Measurements from ENCODE around the gene ITGA6. TPM values are rescaled to one million over a fixed set of nuclear protein-coding genes. Genes with fewer than 3 reads are reported as not detected.
A peak's percentile ranks its signal among the peaks of the same experiment; 100 is the strongest.

The ITGA6 gene
- total RNA-seq, 1 experiment from 2014 or later: 181 TPM

DNA sequence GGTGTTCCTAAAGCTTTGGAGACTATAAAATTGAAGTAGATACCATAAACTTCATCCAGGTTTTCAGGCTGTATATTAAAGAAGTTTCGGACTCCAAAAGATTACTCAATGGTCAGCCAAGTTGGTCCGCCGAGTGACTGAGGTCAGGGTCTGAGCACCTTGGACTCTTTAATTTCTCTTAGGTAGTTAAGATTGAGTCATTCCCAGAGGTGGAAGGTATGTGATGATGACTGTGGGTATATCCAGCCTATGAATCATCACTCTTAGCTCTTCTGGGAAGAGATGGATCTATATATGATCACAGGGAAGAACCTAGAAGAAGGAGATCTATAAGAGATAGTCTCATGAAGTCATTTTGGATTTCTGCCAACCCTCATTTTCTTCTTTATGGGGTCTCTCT, 3.3 kb downstream of the ITGA6 start:
- intact Hi-C loops (cut with micrococcal nuclease): no loop called here
- no peaks in the 10 kb centered on the region for H3F3A ChIP-seq (ENCODE audit: low read length, unreplicated experiment)
- TF ChIP-seq, protein P1, sequence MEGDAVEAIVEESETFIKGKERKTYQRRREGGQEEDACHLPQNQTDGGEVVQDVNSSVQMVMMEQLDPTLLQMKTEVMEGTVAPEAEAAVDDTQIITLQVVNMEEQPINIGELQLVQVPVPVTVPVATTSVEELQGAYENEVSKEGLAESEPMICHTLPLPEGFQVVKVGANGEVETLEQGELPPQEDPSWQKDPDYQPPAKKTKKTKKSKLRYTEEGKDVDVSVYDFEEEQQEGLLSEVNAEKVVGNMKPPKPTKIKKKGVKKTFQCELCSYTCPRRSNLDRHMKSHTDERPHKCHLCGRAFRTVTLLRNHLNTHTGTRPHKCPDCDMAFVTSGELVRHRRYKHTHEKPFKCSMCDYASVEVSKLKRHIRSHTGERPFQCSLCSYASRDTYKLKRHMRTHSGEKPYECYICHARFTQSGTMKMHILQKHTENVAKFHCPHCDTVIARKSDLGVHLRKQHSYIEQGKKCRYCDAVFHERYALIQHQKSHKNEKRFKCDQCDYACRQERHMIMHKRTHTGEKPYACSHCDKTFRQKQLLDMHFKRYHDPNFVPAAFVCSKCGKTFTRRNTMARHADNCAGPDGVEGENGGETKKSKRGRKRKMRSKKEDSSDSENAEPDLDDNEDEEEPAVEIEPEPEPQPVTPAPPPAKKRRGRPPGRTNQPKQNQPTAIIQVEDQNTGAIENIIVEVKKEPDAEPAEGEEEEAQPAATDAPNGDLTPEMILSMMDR (conservative IDR thresholded peaks at IDR 0.05; ENCODE audit: low read depth, low read length): no peak
- TF ChIP-seq EZH2 (IDR thresholded peaks at IDR 0.05; ENCODE audit: low read length, unreplicated experiment): no peak
- H3K27me3 ChIP-seq (ENCODE audit: low read length): no peaks in the 10 kb centered on the region
- H3K27ac ChIP-seq (ENCODE audit: low read length): peak overlapping the region; percentile 19
- no peaks in the 10 kb centered on the region for H3K9me2 ChIP-seq (replicated peaks; ENCODE audit: low read length)
- ATAC-seq (peak; percentile 12; the same call in 1 of the 2 replicates), DNase-seq (peak; percentile 73)
- no TSS peak for BruUV-seq (replicated peaks)
- H2AFZ ChIP-seq (ENCODE audit: low read length): no peak overlapping the region
- no peak overlapping the region for H3K9ac ChIP-seq (ENCODE audit: low read length)
- H3K79me2 ChIP-seq (ENCODE audit: low read length): peaks cover 82% of the 10 kb centered on the region
- ChIA-PET CTCF (interaction anchor here (2.3 kb wide), 1 partner anchor 31 kb away, joined by 26 read pairs; no protein-coding TSS in a partner anchor), POLR2A (ENCODE audit: unreplicated experiment) (no interaction called here)
- peak overlapping the region; percentile 82 for H3K4me3 ChIP-seq (ENCODE audit: low read length)
- H3K4me1 ChIP-seq (ENCODE audit: insufficient read depth, low read length): peaks cover 40% of the 10 kb centered on the region
- H4K20me1 ChIP-seq (ENCODE audit: low read length): peaks cover 55% of the 10 kb centered on the region
- H3K4me2 ChIP-seq (ENCODE audit: low read length): peak overlapping the region; percentile 89
- H3K36me3 ChIP-seq (ENCODE audit: low read depth, low read length): 0 out of 2 replicates have a peak, but pooled peaks cover 6% of the 10 kb centered on the region
- no peaks in the 10 kb centered on the region for H3K9me3 ChIP-seq (ENCODE audit: low read length)

- no peak for ATAC-seq
- Histone ChIP-seq H3K9me3 (ENCODE audit: low read length) (no peaks in the 10 kb centered on the region), H3K27ac (ENCODE audit: low read length) (0 out of 2 replicates have a peak overlapping the region, but pooled peaks have one; percentile 13), H4K20me1 (ENCODE audit: low read length) (peaks cover 55% of the 10 kb centered on the region), H3K4me3 (ENCODE audit: low read length) (no peak overlapping the region; the same call in 1 of the 2 replicates), H3K79me2 (ENCODE audit: low read length) (peaks cover 90% of the 10 kb centered on the region), H3K9ac (ENCODE audit: low read length) (no peak overlapping the region), H3K4me1 (ENCODE audit: insufficient read depth, low read length) (peaks cover 46% of the 10 kb centered on the region), H3K27me3 (ENCODE audit: low read length) (no peaks in the 10 kb centered on the region), H3K36me3 (ENCODE audit: low read depth, low read length) (0 out of 2 replicates have a peak, but pooled peaks cover 6% of the 10 kb centered on the region), H3F3A (ENCODE audit: low read length, unreplicated experiment) (no peaks in the 10 kb centered on the region), H3K4me2 (ENCODE audit: low read length) (peak overlapping the region; percentile 89), H3K9me2 (replicated peaks; ENCODE audit: low read length) (no peaks in the 10 kb centered on the region), H2AFZ (ENCODE audit: low read length) (no peak overlapping the region)
- DNase-seq: no peak
- CTCF ChIA-PET: interaction anchor here (0.7 kb wide), 1 partner anchor 10 kb away, joined by 3 read pairs; no protein-coding TSS in a partner anchor
- BruUV-seq (replicated peaks): no TSS peak
- intact Hi-C loops (cut with micrococcal nuclease): no loop called here
- TF ChIP-seq EZH2 (IDR thresholded peaks at IDR 0.05; ENCODE audit: low read length, unreplicated experiment) (no peak), EZH2phosphoT487 (IDR thresholded peaks at IDR 0.05; ENCODE audit: borderline replicate concordance, low read length) (no peak)
- TF ChIP-seq, protein P1 (conservative IDR thresholded peaks at IDR 0.05; ENCODE audit: low read depth, low read length): no peak
- POLR2A ChIA-PET (ENCODE audit: unreplicated experiment): no interaction called here
Observed at GRCh38 chr2:172431463-172431862, 4.1 kb downstream of the ITGA6 start.

- H3K79me2 ChIP-seq (ENCODE audit: low read length): peaks cover 95% of the 10 kb centered on the region
- ATAC-seq: no peak
- ChIA-PET CTCF (interaction anchor here (0.7 kb wide), 1 partner anchor 10 kb away, joined by 3 read pairs; no protein-coding TSS in a partner anchor), POLR2A (ENCODE audit: unreplicated experiment) (no interaction called here)
- no peak overlapping the region for H2AFZ ChIP-seq (ENCODE audit: low read length)
- H3K27me3 ChIP-seq (ENCODE audit: low read length): no peaks in the 10 kb centered on the region
- H4K20me1 ChIP-seq (ENCODE audit: low read length): peaks cover 55% of the 10 kb centered on the region
- TF ChIP-seq EZH2phosphoT487 (IDR thresholded peaks at IDR 0.05; ENCODE audit: borderline replicate concordance, low read length) (no peak), EZH2 (IDR thresholded peaks at IDR 0.05; ENCODE audit: low read length, unreplicated experiment) (no peak)
- TF ChIP-seq, protein P1 (conservative IDR thresholded peaks at IDR 0.05; ENCODE audit: low read depth, low read length): no peak
- no peaks in the 10 kb centered on the region for H3K9me3 ChIP-seq (ENCODE audit: low read length)
- peaks cover 47% of the 10 kb centered on the region for H3K4me1 ChIP-seq (ENCODE audit: insufficient read depth, low read length)
- no peaks in the 10 kb centered on the region for H3K9me2 ChIP-seq (replicated peaks; ENCODE audit: low read length)
- BruUV-seq (replicated peaks): no TSS peak
- intact Hi-C loops (cut with micrococcal nuclease): no loop called here
- no peak for DNase-seq
- no peak overlapping the region for H3K4me3 ChIP-seq (ENCODE audit: low read length)
- H3K9ac ChIP-seq (ENCODE audit: low read length): no peak overlapping the region
- no peak overlapping the region for H3K27ac ChIP-seq (ENCODE audit: low read length)
- no peaks in the 10 kb centered on the region for H3F3A ChIP-seq (ENCODE audit: low read length, unreplicated experiment)
- no peak overlapping the region for H3K4me2 ChIP-seq (ENCODE audit: low read length)
- 0 out of 2 replicates have a peak, but pooled peaks cover 6% of the 10 kb centered on the region for H3K36me3 ChIP-seq (ENCODE audit: low read depth, low read length)
Observed at GRCh38 chr2:172431993-172432392, 4.6 kb downstream of the ITGA6 start.
